Endothelial cell of umbilical vein (primary cell): ENCODE data around the gene RAB3C.

Experiments used
- EZH2 ChIP-seq: IDR thresholded peaks from 2 replicates; pipeline ENCODE4 v1.6.1; 2012; ENCODE audit warnings: borderline replicate concordance, low read depth, mild to moderate bottlenecking, moderate library complexity, low read length, inconsistent platforms; ENCODE audit not compliant: severe bottlenecking
- FOS ChIP-seq: IDR thresholded peaks from 2 replicates; pipeline ENCODE4 v1.6.1; 2011; ENCODE audit warnings: mild to moderate bottlenecking, low read length, moderate library complexity, borderline replicate concordance; ENCODE audit not compliant: insufficient read depth
- MYC ChIP-seq: IDR thresholded peaks from one replicate; pipeline ENCODE4 v1.6.1; 2011; ENCODE audit warnings: mild to moderate bottlenecking, low read depth, low read length
- POLR2A ChIP-seq: IDR thresholded peaks from 2 replicates; pipeline ENCODE4 v1.6.1; 2012; ENCODE audit warnings: low read depth, mild to moderate bottlenecking, control low read depth, low read length
- POLR2AphosphoS5 ChIP-seq: IDR thresholded peaks from 2 replicates; pipeline ENCODE4 v1.6.1; 2012; ENCODE audit warnings: low read depth, mild to moderate bottlenecking, control low read depth, low read length, moderate library complexity; ENCODE audit not compliant: insufficient read depth
- TF ChIP-seq, protein P1 (sequence below), 2 donors: IDR thresholded peaks; 1 replicate in 1 of 2; 2 replicates in 1 of 2; pipeline ENCODE4 v1.5.1; 2011; ENCODE audit warnings: low read length in 2 of 2, mild to moderate bottlenecking in 2 of 2, moderate library complexity in 2 of 2, control low read depth in 1 of 2, inconsistent platforms in 1 of 2, low read depth in 1 of 2; ENCODE audit not compliant: insufficient read depth in 1 of 2; ENCODE audit errors: extremely low read depth in 1 of 2
- TF ChIP-seq, protein P2 (sequence below): IDR thresholded peaks from 2 replicates; pipeline ENCODE4 v1.6.1; 2011; ENCODE audit not compliant: insufficient read depth, insufficient read length

DNA sequence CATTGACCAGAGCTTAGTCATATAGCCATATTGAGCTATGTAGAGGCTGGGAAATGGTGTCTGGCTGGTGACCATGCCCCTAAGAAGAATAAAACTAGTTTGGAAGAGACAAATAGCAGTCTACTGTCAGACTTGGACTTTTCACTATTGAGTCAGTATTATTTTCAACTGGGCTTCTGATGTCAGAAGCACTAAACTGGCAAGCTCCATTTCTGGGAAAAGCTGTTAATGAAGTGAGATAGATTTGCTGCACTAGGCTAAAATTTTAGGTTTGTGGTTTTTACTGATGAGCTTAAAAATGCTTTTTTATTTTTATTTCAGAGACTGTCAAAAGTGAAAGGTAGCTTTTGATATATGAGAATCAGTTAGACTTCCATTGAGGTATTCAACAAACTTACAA, 220.2 kb downstream of the RAB3C start:
- TF ChIP-seq POLR2A (no peak), POLR2AphosphoS5 (no peak), EZH2 (no peak), MYC (no peak), FOS (no peak)
- TF ChIP-seq, protein P1, sequence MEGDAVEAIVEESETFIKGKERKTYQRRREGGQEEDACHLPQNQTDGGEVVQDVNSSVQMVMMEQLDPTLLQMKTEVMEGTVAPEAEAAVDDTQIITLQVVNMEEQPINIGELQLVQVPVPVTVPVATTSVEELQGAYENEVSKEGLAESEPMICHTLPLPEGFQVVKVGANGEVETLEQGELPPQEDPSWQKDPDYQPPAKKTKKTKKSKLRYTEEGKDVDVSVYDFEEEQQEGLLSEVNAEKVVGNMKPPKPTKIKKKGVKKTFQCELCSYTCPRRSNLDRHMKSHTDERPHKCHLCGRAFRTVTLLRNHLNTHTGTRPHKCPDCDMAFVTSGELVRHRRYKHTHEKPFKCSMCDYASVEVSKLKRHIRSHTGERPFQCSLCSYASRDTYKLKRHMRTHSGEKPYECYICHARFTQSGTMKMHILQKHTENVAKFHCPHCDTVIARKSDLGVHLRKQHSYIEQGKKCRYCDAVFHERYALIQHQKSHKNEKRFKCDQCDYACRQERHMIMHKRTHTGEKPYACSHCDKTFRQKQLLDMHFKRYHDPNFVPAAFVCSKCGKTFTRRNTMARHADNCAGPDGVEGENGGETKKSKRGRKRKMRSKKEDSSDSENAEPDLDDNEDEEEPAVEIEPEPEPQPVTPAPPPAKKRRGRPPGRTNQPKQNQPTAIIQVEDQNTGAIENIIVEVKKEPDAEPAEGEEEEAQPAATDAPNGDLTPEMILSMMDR (IDR thresholded peaks at IDR 0.05; ENCODE audit: extremely low read depth in 1 of 2, insufficient read depth in 1 of 2, low read depth in 1 of 2, low read length in 2 of 2), result no peak
- TF ChIP-seq, protein P2, sequence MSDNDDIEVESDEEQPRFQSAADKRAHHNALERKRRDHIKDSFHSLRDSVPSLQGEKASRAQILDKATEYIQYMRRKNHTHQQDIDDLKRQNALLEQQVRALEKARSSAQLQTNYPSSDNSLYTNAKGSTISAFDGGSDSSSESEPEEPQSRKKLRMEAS, result no peak
